ENCODE results near the gene KRAS. TPM values are rescaled to one million over a fixed set of nuclear protein-coding genes. Genes with fewer than 3 reads are reported as not detected.

Gene KRAS
- total and polyA plus RNA-seq, 2 donors from 2014 or later, result 7.5 to 43.7 TPM

- no peaks in the 10 kb centered on the region for H3K4me1 ChIP-seq (ENCODE audit: control insufficient read depth in 2 of 3, insufficient read depth in 2 of 3, low read depth in 1 of 3, low read length in 3 of 3)
- TF ChIP-seq CTCF (IDR thresholded peaks at IDR 0.05; ENCODE audit: borderline replicate concordance, extremely low read depth, insufficient read depth), result no peak
- no peaks in the 10 kb centered on the region for H3K9me3 ChIP-seq (ENCODE audit: control insufficient read depth in 2 of 3, insufficient read depth in 1 of 3, low read length in 3 of 3)
- H3K9ac ChIP-seq (ENCODE audit: low read length in 3 of 3), result no peak overlapping the region
- H3K36me3 ChIP-seq (ENCODE audit: control insufficient read depth in 2 of 3, insufficient read depth in 3 of 3, low read length in 3 of 3), result no peaks in the 10 kb centered on the region
- DNase-seq, result no peak
- H3K4me3 ChIP-seq (ENCODE audit: low read length in 3 of 3), result no peak overlapping the region
- intact Hi-C loops (cut with DNase I), result no loop called here
- no peak overlapping the region for H3K27ac ChIP-seq (ENCODE audit: low read depth in 2 of 2, low read length in 2 of 2)
- FAIRE-seq, result no peak
- no peaks in the 10 kb centered on the region for H3K27me3 ChIP-seq (ENCODE audit: control insufficient read depth, insufficient read depth, low read length)
These were observed 27.5 kb upstream of the KRAS start for GRCh38 chr12:25278269-25278668.

GRCh38 chr12:25276199-25276937 is 25.6 kb upstream of the KRAS start:
- FAIRE-seq, result no peak
- Histone ChIP-seq H3K9ac (ENCODE audit: low read length in 3 of 3) (no peak overlapping the region), H3K4me1 (ENCODE audit: control insufficient read depth in 2 of 3, insufficient read depth in 2 of 3, low read depth in 1 of 3, low read length in 3 of 3) (no peaks in the 10 kb centered on the region), H3K36me3 (ENCODE audit: control insufficient read depth in 2 of 3, insufficient read depth in 3 of 3, low read length in 3 of 3) (no peaks in the 10 kb centered on the region), H3K9me3 (ENCODE audit: control insufficient read depth in 2 of 3, insufficient read depth in 1 of 3, low read length in 3 of 3) (no peaks in the 10 kb centered on the region), H3K4me3 (ENCODE audit: low read length in 3 of 3) (no peak overlapping the region), H3K27ac (ENCODE audit: low read depth in 2 of 2, low read length in 2 of 2) (no peak overlapping the region), H3K27me3 (ENCODE audit: control insufficient read depth, insufficient read depth, low read length) (no peaks in the 10 kb centered on the region)
- intact Hi-C loops (cut with DNase I), result no loop called here
- no peak for TF ChIP-seq CTCF (IDR thresholded peaks at IDR 0.05; ENCODE audit: borderline replicate concordance, extremely low read depth, insufficient read depth)
- peak in 1 of 5 donors; percentile 18 for DNase-seq

- H3K36me3 ChIP-seq (ENCODE audit: control insufficient read depth in 2 of 3, insufficient read depth in 3 of 3, low read length in 3 of 3), result no peaks in the 10 kb centered on the region
- no peaks in the 10 kb centered on the region for H3K4me1 ChIP-seq (ENCODE audit: control insufficient read depth in 2 of 3, insufficient read depth in 2 of 3, low read depth in 1 of 3, low read length in 3 of 3)
- H3K4me3 ChIP-seq (ENCODE audit: low read length in 3 of 3), result no peak overlapping the region
- H3K27me3 ChIP-seq (ENCODE audit: control insufficient read depth, insufficient read depth, low read length), result no peaks in the 10 kb centered on the region
- no peak overlapping the region for H3K9ac ChIP-seq (ENCODE audit: low read length in 3 of 3)
- FAIRE-seq (no peak), DNase-seq (no peak)
- intact Hi-C loops (cut with DNase I), result no loop called here
- no peaks in the 10 kb centered on the region for H3K9me3 ChIP-seq (ENCODE audit: control insufficient read depth in 2 of 3, insufficient read depth in 1 of 3, low read length in 3 of 3)
- TF ChIP-seq CTCF (IDR thresholded peaks at IDR 0.05; ENCODE audit: borderline replicate concordance, extremely low read depth, insufficient read depth), result no peak
- no peak overlapping the region for H3K27ac ChIP-seq (ENCODE audit: low read depth in 2 of 2, low read length in 2 of 2)
These were observed 20.9 kb upstream of the KRAS start for GRCh38 chr12:25271486-25272098.

Data from kidney (tissue), 14 donors.